Mesenchymal stem cell (in vitro differentiated cells and primary cell): ENCODE measurements around the gene HIPK2.
A peak's percentile ranks its signal among the peaks of the same experiment; 100 is the strongest.

Source experiments
- DNase-seq: peaks from one replicate; pipeline ENCODE4 v3.0.0-alpha.2; 2013
- H2AFZ ChIP-seq: one replicate; pipeline ENCODE4 v1.6.1; 2013; ENCODE audit warnings: low read depth, mild to moderate bottlenecking, control low read depth, inconsistent platforms, low read length, moderate library complexity
- H2AK5ac ChIP-seq: 2 replicates; pipeline ENCODE4 v1.6.1; 2013; ENCODE audit warnings: low read length, moderate library complexity, mild to moderate bottlenecking, inconsistent platforms; ENCODE audit not compliant: severe bottlenecking
- H2BK120ac ChIP-seq: one replicate; pipeline ENCODE4 v1.6.1; 2013; ENCODE audit warnings: low read depth, mild to moderate bottlenecking, inconsistent platforms, low read length, moderate library complexity
- H2BK12ac ChIP-seq, 2 experiments: one replicate each; pipeline ENCODE4 v1.6.1; 2013; ENCODE audit warnings: inconsistent platforms in 2 of 2, low read length in 2 of 2, mild to moderate bottlenecking in 2 of 2, moderate library complexity in 2 of 2, control low read depth in 1 of 2
- H2BK15ac ChIP-seq: one replicate; pipeline ENCODE4 v1.6.1; 2013; ENCODE audit warnings: mild to moderate bottlenecking, low read depth, inconsistent platforms; ENCODE audit not compliant: poor library complexity, severe bottlenecking
- H2BK5ac ChIP-seq: 2 replicates; pipeline ENCODE4 v1.6.1; 2013; ENCODE audit warnings: low read depth, mild to moderate bottlenecking, low read length, control low read depth, inconsistent platforms; ENCODE audit not compliant: poor library complexity, severe bottlenecking
- H3K14ac ChIP-seq, 2 experiments: one replicate each; pipeline ENCODE4 v1.6.1; 2013; ENCODE audit warnings: inconsistent platforms in 2 of 2, low read length in 2 of 2, control low read depth in 1 of 2, mild to moderate bottlenecking in 1 of 2, moderate library complexity in 1 of 2
- H3K18ac ChIP-seq, 2 experiments: one replicate each; pipeline ENCODE4 v1.6.1; 2013; ENCODE audit warnings: inconsistent platforms in 2 of 2, low read length in 2 of 2, control low read depth in 1 of 2, low read depth in 1 of 2, mild to moderate bottlenecking in 1 of 2
- H3K23ac ChIP-seq, 2 experiments: one replicate each; pipeline ENCODE4 v1.6.1; 2013; ENCODE audit warnings: inconsistent platforms in 2 of 2, low read length in 2 of 2, mild to moderate bottlenecking in 2 of 2, moderate library complexity in 2 of 2, control low read depth in 1 of 2
- H3K27ac ChIP-seq: 2 replicates; pipeline ENCODE4 v1.5.1; 2013; ENCODE audit warnings: mild to moderate bottlenecking, moderate library complexity, low read length, control low read depth, inconsistent platforms; ENCODE audit not compliant: poor library complexity, severe bottlenecking
- H3K27me3 ChIP-seq, 2 experiments: 2 replicates each; pipeline versions ENCODE4 v1.6.1 to v1.7.0; 2013; ENCODE audit warnings: low read length in 2 of 2, mild to moderate bottlenecking in 2 of 2, moderate library complexity in 2 of 2, control low read depth in 1 of 2, inconsistent platforms in 1 of 2; ENCODE audit not compliant: control insufficient read depth in 1 of 2, insufficient read depth in 1 of 2
- H3K36me3 ChIP-seq, 2 experiments: 2 replicates each; pipeline versions ENCODE4 v1.6.1 to v1.7.0; 2013; ENCODE audit warnings: low read length in 2 of 2, control low read depth in 1 of 2, inconsistent platforms in 1 of 2, low read depth in 1 of 2, mild to moderate bottlenecking in 1 of 2; ENCODE audit not compliant: insufficient read depth in 2 of 2, control insufficient read depth in 1 of 2
- H3K4ac ChIP-seq, 2 experiments: one replicate each; pipeline ENCODE4 v1.6.1; 2013; ENCODE audit warnings: inconsistent platforms in 2 of 2, low read length in 2 of 2, mild to moderate bottlenecking in 2 of 2, moderate library complexity in 2 of 2, control low read depth in 1 of 2, low read depth in 1 of 2
- H3K4me1 ChIP-seq: 2 replicates; pipeline ENCODE4 v1.6.1; 2013; ENCODE audit warnings: low read depth, low read length, control low read depth; ENCODE audit not compliant: control insufficient read depth, insufficient read depth
- H3K4me2 ChIP-seq: 2 replicates; pipeline ENCODE4 v1.6.1; 2013; ENCODE audit warnings: low read length, mild to moderate bottlenecking, inconsistent platforms; ENCODE audit not compliant: poor library complexity, severe bottlenecking
- H3K4me3 ChIP-seq, 2 experiments: 2 replicates each; pipeline versions ENCODE4 v1.5.1 to v1.7.0; 2013; ENCODE audit warnings: low read length in 2 of 2, mild to moderate bottlenecking in 2 of 2, control low read depth in 1 of 2, low read depth in 1 of 2; ENCODE audit not compliant: insufficient read depth in 1 of 2
- H3K79me1 ChIP-seq: replicated peaks from 2 replicates; pipeline ENCODE4 v1.6.1; 2013; ENCODE audit warnings: mild to moderate bottlenecking, control low read depth, low read length, inconsistent platforms; ENCODE audit not compliant: poor library complexity, severe bottlenecking
- H3K9ac ChIP-seq: 2 replicates; pipeline ENCODE4 v1.7.0; 2013; ENCODE audit warnings: mild to moderate bottlenecking, low read length, moderate library complexity
- H3K9me3 ChIP-seq: 2 replicates; pipeline ENCODE4 v1.7.0; 2013; ENCODE audit warnings: mild to moderate bottlenecking, low read length; ENCODE audit not compliant: control insufficient read depth
- H4K8ac ChIP-seq: one replicate; pipeline ENCODE4 v1.6.1; 2013; ENCODE audit warnings: inconsistent platforms, mild to moderate bottlenecking, low read length, moderate library complexity
- H4K91ac ChIP-seq: one replicate; pipeline ENCODE4 v1.6.1; 2013; ENCODE audit warnings: mild to moderate bottlenecking, low read length, inconsistent platforms
- WGBS: methylation state at CpG from one replicate; pipeline ENCODE4 v1.1.7; 2013; ENCODE audit warnings: mixed read lengths; 5-methylcytosine and 5-hydroxymethylcytosine counted together

Gene HIPK2

DNA sequence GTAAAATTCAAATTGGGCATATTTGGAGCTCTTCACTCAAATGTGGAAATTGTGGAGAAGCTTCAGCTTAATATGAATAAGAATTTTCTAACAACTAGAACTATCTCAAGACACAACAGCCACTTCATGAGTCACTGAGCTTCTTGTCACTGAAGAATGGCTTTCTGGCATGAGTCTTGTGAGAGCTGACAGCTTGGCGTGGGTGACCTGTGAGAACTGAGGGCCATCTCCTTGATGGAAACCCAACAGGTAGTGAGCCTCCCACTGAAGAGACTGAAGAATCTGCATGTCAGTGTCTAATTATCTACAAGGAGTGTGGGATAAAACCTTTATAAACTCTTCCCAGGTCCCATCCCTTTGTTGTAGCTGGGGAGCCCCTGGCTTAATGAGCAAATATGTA is 188.3 kb downstream of the HIPK2 start:
- H3K23ac ChIP-seq = no peak overlapping the region
- no peak overlapping the region for H2AFZ ChIP-seq
- no peak overlapping the region for H3K4ac ChIP-seq
- H2BK15ac ChIP-seq = no peak overlapping the region
- no peak overlapping the region for H2BK12ac ChIP-seq
- H3K9me3 ChIP-seq = no peaks in the 10 kb centered on the region
- no peak overlapping the region for H2BK120ac ChIP-seq
- H2BK5ac ChIP-seq = no peak overlapping the region
- no peak overlapping the region for H3K27ac ChIP-seq
- H3K79me1 ChIP-seq = peaks cover 27% of the 10 kb centered on the region
- H3K36me3 ChIP-seq = peaks cover 62 to 85% of the 10 kb centered on the region in 2 experiments
- DNase-seq = peak; percentile 13
- no peak overlapping the region for H3K14ac ChIP-seq
- H3K4me3 ChIP-seq = no peak overlapping the region
- H3K4me2 ChIP-seq = no peak overlapping the region
- H2AK5ac ChIP-seq = no peak overlapping the region
- no peaks in the 10 kb centered on the region for H3K27me3 ChIP-seq
- H3K9ac ChIP-seq = no peak overlapping the region
- no peak overlapping the region for H3K18ac ChIP-seq
- 100% methylated on average over 1 of the region's 1 CpG for WGBS
- peaks cover 4% of the 10 kb centered on the region for H3K4me1 ChIP-seq
- H4K91ac ChIP-seq = no peak overlapping the region
- H4K8ac ChIP-seq = no peak overlapping the region

DNA sequence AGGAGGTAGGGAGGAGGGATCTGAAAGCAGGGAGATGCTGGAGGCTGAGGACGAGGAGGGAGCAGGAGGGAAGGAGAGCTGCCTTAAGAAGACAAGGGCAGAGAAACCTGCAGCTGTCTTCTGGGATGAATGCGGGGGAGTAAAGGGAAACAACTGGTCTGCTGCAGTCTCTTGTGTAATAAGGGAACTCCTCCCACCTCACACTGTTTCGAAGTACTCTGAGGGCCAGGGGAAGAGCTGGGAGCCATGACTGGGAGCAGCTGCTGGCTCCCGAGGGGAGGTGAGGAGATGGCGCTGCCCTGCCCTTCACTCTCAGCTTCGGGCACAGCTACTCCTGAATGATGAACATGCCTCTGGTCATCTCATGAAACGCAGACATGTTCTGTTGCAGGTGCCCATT is 189.2 kb downstream of the HIPK2 start:
- Histone ChIP-seq H2BK15ac (no peak overlapping the region), H3K36me3 (peaks cover 65 to 85% of the 10 kb centered on the region in 2 experiments), H2AFZ (no peak overlapping the region), H2BK120ac (no peak overlapping the region), H2BK12ac (peak overlapping the region in 1 of 2 experiments; percentile 12), H3K14ac (no peak overlapping the region), H3K4me3 (no peak overlapping the region), H3K9ac (no peak overlapping the region), H2BK5ac (no peak overlapping the region), H3K9me3 (no peaks in the 10 kb centered on the region), H2AK5ac (no peak overlapping the region), H3K4ac (no peak overlapping the region), H3K79me1 (peaks cover 30% of the 10 kb centered on the region), H4K8ac (no peak overlapping the region), H3K18ac (no peak overlapping the region), H3K4me2 (no peak overlapping the region), H3K23ac (peak overlapping the region in 1 of 2 experiments; percentile 46), H4K91ac (no peak overlapping the region), H3K4me1 (peaks cover 4% of the 10 kb centered on the region), H3K27me3 (no peaks in the 10 kb centered on the region), H3K27ac (no peak overlapping the region)
- DNase-seq = peak; percentile 76
- WGBS = 83% methylated on average over 6 of the region's 7 CpGs

- H3K14ac ChIP-seq = no peak overlapping the region
- H2AFZ ChIP-seq = no peak overlapping the region
- H2AK5ac ChIP-seq = no peak overlapping the region
- no peak overlapping the region for H3K18ac ChIP-seq
- no peak overlapping the region for H2BK5ac ChIP-seq
- 100% methylated on average over 6 of the region's 7 CpGs for WGBS
- H3K9me3 ChIP-seq = no peaks in the 10 kb centered on the region
- H3K4ac ChIP-seq = no peak overlapping the region
- peaks cover 67 to 85% of the 10 kb centered on the region in 2 experiments for H3K36me3 ChIP-seq
- no peak overlapping the region for H3K27ac ChIP-seq
- H2BK12ac ChIP-seq = no peak overlapping the region
- peaks cover 28% of the 10 kb centered on the region for H3K79me1 ChIP-seq
- no peak overlapping the region for H3K9ac ChIP-seq
- no peak overlapping the region for H4K8ac ChIP-seq
- no peak overlapping the region for H3K23ac ChIP-seq
- H3K4me3 ChIP-seq = no peak overlapping the region
- DNase-seq = no peak
- no peak overlapping the region for H3K4me2 ChIP-seq
- peaks cover 4% of the 10 kb centered on the region for H3K4me1 ChIP-seq
- H3K27me3 ChIP-seq = no peaks in the 10 kb centered on the region
- no peak overlapping the region for H4K91ac ChIP-seq
- no peak overlapping the region for H2BK120ac ChIP-seq
- no peak overlapping the region for H2BK15ac ChIP-seq
Measured at GRCh38 chr7:139587535-139587934, 190.3 kb downstream of the HIPK2 start.

GRCh38 chr7:139586286-139586685 is 191.5 kb downstream of the HIPK2 start:
- H3K27me3 ChIP-seq = no peaks in the 10 kb centered on the region

More at GRCh38 chr7:139586286-139586685, 191.5 kb downstream of the HIPK2 start:
- Histone ChIP-seq H2AK5ac (no peak overlapping the region), H3K4me2 (no peak overlapping the region), H4K91ac (no peak overlapping the region), H3K4ac (no peak overlapping the region), H2AFZ (no peak overlapping the region), H3K36me3 (peaks cover 74 to 86% of the 10 kb centered on the region in 2 experiments), H3K9me3 (no peaks in the 10 kb centered on the region), H2BK5ac (no peak overlapping the region), H2BK12ac (no peak overlapping the region), H3K18ac (no peak overlapping the region), H2BK120ac (no peak overlapping the region), H3K14ac (no peak overlapping the region), H3K9ac (no peak overlapping the region), H3K4me1 (peaks cover 4% of the 10 kb centered on the region), H3K4me3 (no peak overlapping the region), H3K23ac (no peak overlapping the region), H3K27ac (no peak overlapping the region), H4K8ac (no peak overlapping the region), H2BK15ac (no peak overlapping the region), H3K79me1 (peaks cover 37% of the 10 kb centered on the region)
- no peak for DNase-seq
- 100% methylated on average over 2 of the region's 3 CpGs for WGBS
